Hypothalamus (tissue), 51 donors: Measurements from ENCODE around the gene CLEC2A.

Experiments used
- DNase-seq, 51 donors: peaks; one replicate each; lab custom pipeline; 2025; lab: John Stamatoyannopoulos, UW

CLEC2A gene

GRCh38 chr12:9936591-9936990 lies 4.4 kb upstream of the CLEC2A start:
- no peak for DNase-seq

- no peak for DNase-seq
These were observed 2.9 kb upstream of the CLEC2A start for GRCh38 chr12:9935026-9935425.

GRCh38 chr12:9933958-9934357 lies 1.8 kb upstream of the CLEC2A start:
- DNase-seq = no peak

- DNase-seq = no peak
These were observed 925 bp downstream of the CLEC2A start for GRCh38 chr12:9931245-9931644.

- no peak for DNase-seq
These were observed 3.6 kb downstream of the CLEC2A start for GRCh38 chr12:9928607-9929006.

GRCh38 chr12:9926876-9927275 lies 5.3 kb downstream of the CLEC2A start:
- DNase-seq = no peak

- peak in 1 of 51 donors; percentile 7 for DNase-seq
These were observed 6.3 kb downstream of the CLEC2A start for GRCh38 chr12:9925705-9926393.

- DNase-seq = no peak
These were observed 9.7 kb downstream of the CLEC2A start for GRCh38 chr12:9922429-9922828.

GRCh38 chr12:9920451-9920850 lies 11.7 kb downstream of the CLEC2A start:
- DNase-seq = no peak

- no peak for DNase-seq
These were observed 12.7 kb downstream of the CLEC2A start for GRCh38 chr12:9919443-9919842.

- no peak for DNase-seq
These were observed 20.5 kb downstream of the CLEC2A start for GRCh38 chr12:9911708-9912107.

GRCh38 chr12:9910716-9911421 lies 21.3 kb downstream of the CLEC2A start:
- no peak for DNase-seq

- no peak for DNase-seq
These were observed 22.4 kb downstream of the CLEC2A start for GRCh38 chr12:9909724-9910123.

GRCh38 chr12:9908350-9908749 lies 23.8 kb downstream of the CLEC2A start:
- no peak for DNase-seq

GRCh38 chr12:9907769-9908168 lies 24.4 kb downstream of the CLEC2A start:
- DNase-seq = no peak

- no peak for DNase-seq
These were observed 25.3 kb downstream of the CLEC2A start for GRCh38 chr12:9906873-9907272.

GRCh38 chr12:9902539-9903228 lies 29.5 kb downstream of the CLEC2A start:
- no peak for DNase-seq

- DNase-seq = no peak
These were observed 31.2 kb downstream of the CLEC2A start for GRCh38 chr12:9900930-9901329.

- DNase-seq = no peak
These were observed 33.0 kb downstream of the CLEC2A start for GRCh38 chr12:9899209-9899608.

- no peak for DNase-seq
These were observed 34.6 kb downstream of the CLEC2A start for GRCh38 chr12:9897535-9897934.

- no peak for DNase-seq
These were observed 36.8 kb downstream of the CLEC2A start for GRCh38 chr12:9895215-9895971.
